Measurements from ENCODE around the gene UCP2. TPM values are rescaled to one million over a fixed set of nuclear protein-coding genes. Genes with fewer than 3 reads are reported as not detected.

The UCP2 gene
- total RNA-seq, 1 donor from 2014 or later, result 26.4 TPM

- TF ChIP-seq, protein P1, sequence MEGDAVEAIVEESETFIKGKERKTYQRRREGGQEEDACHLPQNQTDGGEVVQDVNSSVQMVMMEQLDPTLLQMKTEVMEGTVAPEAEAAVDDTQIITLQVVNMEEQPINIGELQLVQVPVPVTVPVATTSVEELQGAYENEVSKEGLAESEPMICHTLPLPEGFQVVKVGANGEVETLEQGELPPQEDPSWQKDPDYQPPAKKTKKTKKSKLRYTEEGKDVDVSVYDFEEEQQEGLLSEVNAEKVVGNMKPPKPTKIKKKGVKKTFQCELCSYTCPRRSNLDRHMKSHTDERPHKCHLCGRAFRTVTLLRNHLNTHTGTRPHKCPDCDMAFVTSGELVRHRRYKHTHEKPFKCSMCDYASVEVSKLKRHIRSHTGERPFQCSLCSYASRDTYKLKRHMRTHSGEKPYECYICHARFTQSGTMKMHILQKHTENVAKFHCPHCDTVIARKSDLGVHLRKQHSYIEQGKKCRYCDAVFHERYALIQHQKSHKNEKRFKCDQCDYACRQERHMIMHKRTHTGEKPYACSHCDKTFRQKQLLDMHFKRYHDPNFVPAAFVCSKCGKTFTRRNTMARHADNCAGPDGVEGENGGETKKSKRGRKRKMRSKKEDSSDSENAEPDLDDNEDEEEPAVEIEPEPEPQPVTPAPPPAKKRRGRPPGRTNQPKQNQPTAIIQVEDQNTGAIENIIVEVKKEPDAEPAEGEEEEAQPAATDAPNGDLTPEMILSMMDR (IDR thresholded peaks at IDR 0.05), result no peak
- no peak for DNase-seq (ENCODE audit: extremely low spot score, unreplicated experiment)
- H3K9me3 Mint-ChIP-seq (ENCODE audit: unreplicated experiment), result no peaks in the 10 kb centered on the region
- no peak overlapping the region for H3K4me3 Mint-ChIP-seq (ENCODE audit: unreplicated experiment)
- H3K27me3 Mint-ChIP-seq (ENCODE audit: unreplicated experiment), result no peaks in the 10 kb centered on the region
- peaks cover 6% of the 10 kb centered on the region for H3K36me3 Mint-ChIP-seq (ENCODE audit: unreplicated experiment)
- peaks cover 1% of the 10 kb centered on the region for H3K4me1 Mint-ChIP-seq (ENCODE audit: unreplicated experiment)
- no peak overlapping the region for H3K27ac Mint-ChIP-seq (ENCODE audit: unreplicated experiment)
Observed at GRCh38 chr11:74006743-74007304, 24.2 kb upstream of the UCP2 start.

- no peak overlapping the region for H3K4me3 Mint-ChIP-seq (ENCODE audit: unreplicated experiment)
- TF ChIP-seq, protein P1 (IDR thresholded peaks at IDR 0.05), result no peak
- H3K27me3 Mint-ChIP-seq (ENCODE audit: unreplicated experiment), result no peaks in the 10 kb centered on the region
- H3K9me3 Mint-ChIP-seq (ENCODE audit: unreplicated experiment), result no peaks in the 10 kb centered on the region
- H3K27ac Mint-ChIP-seq (ENCODE audit: unreplicated experiment), result no peak overlapping the region
- H3K4me1 Mint-ChIP-seq (ENCODE audit: unreplicated experiment), result no peaks in the 10 kb centered on the region
- H3K36me3 Mint-ChIP-seq (ENCODE audit: unreplicated experiment), result peaks cover 9% of the 10 kb centered on the region
- no peak for DNase-seq (ENCODE audit: extremely low spot score, unreplicated experiment)
Observed at GRCh38 chr11:74005721-74006517, 23.3 kb upstream of the UCP2 start.

GRCh38 chr11:74004759-74005615 is 22.3 kb upstream of the UCP2 start:
- Mint-ChIP-seq H3K27me3 (ENCODE audit: unreplicated experiment) (no peaks in the 10 kb centered on the region), H3K36me3 (ENCODE audit: unreplicated experiment) (peaks cover 9% of the 10 kb centered on the region), H3K27ac (ENCODE audit: unreplicated experiment) (no peak overlapping the region), H3K4me3 (ENCODE audit: unreplicated experiment) (no peak overlapping the region), H3K4me1 (ENCODE audit: unreplicated experiment) (no peaks in the 10 kb centered on the region), H3K9me3 (ENCODE audit: unreplicated experiment) (no peaks in the 10 kb centered on the region)
- DNase-seq (ENCODE audit: extremely low spot score, unreplicated experiment), result no peak
- TF ChIP-seq, protein P1 (IDR thresholded peaks at IDR 0.05), result no peak

DNA sequence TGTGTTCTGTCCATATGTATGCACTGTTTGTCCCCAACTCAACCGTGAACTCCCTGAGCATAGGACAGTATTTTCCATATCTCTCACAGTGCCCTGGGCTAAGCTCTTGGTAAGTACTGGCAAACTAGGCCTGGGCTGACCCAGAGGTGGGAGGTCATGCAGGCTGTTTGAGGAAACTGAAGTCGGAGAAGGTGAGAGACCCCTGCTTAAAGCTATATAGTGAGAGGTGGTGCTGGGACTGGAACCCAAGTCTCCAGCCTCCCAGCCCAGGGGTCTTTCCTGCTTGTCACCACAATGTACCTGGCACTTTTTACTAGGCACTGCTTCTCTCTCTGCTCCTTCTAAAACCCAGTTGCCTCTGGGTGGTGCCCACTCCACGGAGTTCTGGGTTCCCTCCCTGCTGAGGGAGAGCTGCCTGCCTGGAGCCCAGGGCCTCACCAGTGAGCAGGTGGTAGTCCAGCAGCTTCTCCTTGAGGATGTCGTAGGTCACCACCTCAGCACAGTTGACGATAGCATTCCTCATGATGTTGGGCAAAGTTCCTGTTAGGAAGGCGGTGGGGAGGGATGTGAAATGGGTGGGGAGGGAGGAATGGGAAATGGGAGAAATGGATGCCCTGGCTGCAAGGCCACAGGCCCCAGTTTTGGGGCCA is 21.5 kb upstream of the UCP2 start:
- TF ChIP-seq, protein P1 (IDR thresholded peaks at IDR 0.05), result no peak
- peaks cover 9% of the 10 kb centered on the region for H3K36me3 Mint-ChIP-seq (ENCODE audit: unreplicated experiment)
- H3K27ac Mint-ChIP-seq (ENCODE audit: unreplicated experiment), result no peak overlapping the region
- no peaks in the 10 kb centered on the region for H3K9me3 Mint-ChIP-seq (ENCODE audit: unreplicated experiment)
- DNase-seq (ENCODE audit: extremely low spot score, unreplicated experiment), result no peak
- H3K4me1 Mint-ChIP-seq (ENCODE audit: unreplicated experiment), result no peaks in the 10 kb centered on the region
- H3K4me3 Mint-ChIP-seq (ENCODE audit: unreplicated experiment), result no peak overlapping the region
- no peaks in the 10 kb centered on the region for H3K27me3 Mint-ChIP-seq (ENCODE audit: unreplicated experiment)

All from osteocyte (in vitro differentiated cells).